HG03064 (cell line): ENCODE results near the gene KIR2DL3.
"Not testable (repeated sequence)": the region's sequence is repeated elsewhere in the genome, so short reads cannot be mapped to it uniquely, and the experiment has no call there.

Source experiments
- ATAC-seq: cut with Tn5 transposase; IDR thresholded peaks from one replicate; pipeline ENCODE4 v1.9.1; 2021; ENCODE audit warnings: low read depth; ENCODE audit not compliant: unreplicated experiment

Gene KIR2DL3

GRCh38 chr19:54738306-54738705 lies at the start of gene KIR2DL3:
KIR2DL3 (plus strand) TSS chr19:54738513; CDS start chr19:54738546, 33 bp downstream.
- not testable (repeated sequence) for ATAC-seq

- ATAC-seq = no peak
These were observed 46.6 kb upstream of the KIR2DL3 start for GRCh38 chr19:54691582-54692297.

DNA sequence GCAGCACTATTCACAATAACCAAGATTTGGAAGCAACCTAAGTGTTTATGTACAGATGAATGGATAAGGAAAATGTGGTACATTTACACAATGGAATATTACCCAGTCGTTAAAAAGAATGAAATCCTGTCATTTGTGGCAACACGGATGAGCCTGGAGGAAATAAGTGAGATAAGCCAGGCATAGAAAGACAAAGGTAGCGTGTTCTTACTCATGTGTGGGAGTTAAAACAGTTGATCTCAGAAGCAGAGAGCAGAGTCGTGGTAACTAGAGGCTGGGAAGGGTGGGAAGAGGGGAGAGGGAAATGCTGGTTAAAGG lies 46.1 kb upstream of the KIR2DL3 start:
- no peak for ATAC-seq

DNA sequence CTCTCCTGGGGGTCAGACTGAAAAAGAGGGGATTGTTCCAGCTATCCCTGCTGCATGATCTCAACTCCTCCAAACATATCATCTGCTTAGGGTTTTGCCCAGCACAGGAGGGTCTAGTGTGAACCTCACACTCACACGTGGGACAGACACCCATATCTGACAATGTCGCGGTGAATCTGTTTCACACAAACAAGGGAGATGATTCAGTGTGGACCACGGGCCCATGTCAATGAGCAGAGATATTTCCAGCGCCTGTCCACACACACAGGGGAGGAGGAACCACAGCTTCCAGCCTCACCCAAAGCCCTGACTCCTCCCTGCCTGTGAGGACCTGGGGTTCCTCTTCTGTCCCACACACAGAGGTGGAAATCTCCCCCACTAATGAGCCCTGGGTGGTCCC lies 43.7 kb upstream of the KIR2DL3 start:
- ATAC-seq = no peak

DNA sequence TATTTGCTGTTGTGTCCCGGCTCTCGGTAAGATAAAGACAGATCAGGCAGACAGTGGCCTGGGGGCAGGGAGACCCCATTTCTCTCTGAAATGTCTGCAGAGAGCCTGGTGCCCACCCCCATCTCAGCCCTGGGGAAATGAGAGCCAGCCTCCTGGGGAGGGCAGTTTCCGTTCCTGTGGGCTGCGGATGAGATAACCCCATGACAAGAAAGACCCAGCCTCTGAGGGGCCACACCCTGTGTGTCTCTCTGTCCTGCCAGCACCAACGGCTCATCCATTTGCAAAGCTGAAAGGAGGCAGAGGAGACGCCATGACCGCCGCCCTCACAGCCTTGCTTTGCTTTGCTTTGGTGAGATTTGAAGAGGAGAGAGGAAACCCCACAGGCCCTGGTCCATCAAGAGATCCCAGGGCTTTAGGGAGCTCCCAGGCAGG lies 42.2 kb upstream of the KIR2DL3 start:
- ATAC-seq = no peak

- no peak for ATAC-seq
These were observed 41.5 kb upstream of the KIR2DL3 start for GRCh38 chr19:54696766-54697165.

GRCh38 chr19:54697716-54698115 lies 40.6 kb upstream of the KIR2DL3 start:
- ATAC-seq = not testable (repeated sequence)

GRCh38 chr19:54704928-54705327 lies 33.4 kb upstream of the KIR2DL3 start:
- no peak for ATAC-seq

DNA sequence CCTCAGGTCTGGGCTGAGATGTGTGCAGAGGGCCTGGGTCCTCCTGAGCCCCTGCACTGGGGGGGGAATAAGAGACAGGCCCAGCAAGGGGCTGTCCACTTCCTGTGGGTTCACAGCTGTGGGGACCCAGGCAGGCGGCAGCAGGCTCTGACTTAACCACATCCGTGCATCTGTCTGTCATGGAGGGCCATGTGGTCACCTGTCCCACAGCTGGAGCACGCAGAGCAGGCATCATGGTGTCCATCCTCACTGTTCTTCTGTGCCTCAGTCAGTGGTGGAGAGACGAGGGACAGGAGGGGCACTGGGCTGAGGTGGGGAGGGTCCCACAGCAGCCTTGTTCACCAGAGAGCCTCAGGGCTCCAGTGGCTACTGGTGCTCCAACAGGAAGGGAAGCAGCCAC lies 30.4 kb upstream of the KIR2DL3 start:
- ATAC-seq = no peak

- ATAC-seq = no peak
These were observed 29.5 kb upstream of the KIR2DL3 start for GRCh38 chr19:54708781-54709180.

GRCh38 chr19:54709212-54709948 lies 28.9 kb upstream of the KIR2DL3 start:
- ATAC-seq = no peak

GRCh38 chr19:54709956-54710355 lies 28.4 kb upstream of the KIR2DL3 start:
- ATAC-seq = not testable (repeated sequence)

GRCh38 chr19:54724142-54724541 lies 14.2 kb upstream of the KIR2DL3 start, which contains the start of gene KIR3DL3:
KIR3DL3 (plus strand) TSS chr19:54724442; CDS start chr19:54724497, 55 bp downstream.
- no peak for ATAC-seq

DNA sequence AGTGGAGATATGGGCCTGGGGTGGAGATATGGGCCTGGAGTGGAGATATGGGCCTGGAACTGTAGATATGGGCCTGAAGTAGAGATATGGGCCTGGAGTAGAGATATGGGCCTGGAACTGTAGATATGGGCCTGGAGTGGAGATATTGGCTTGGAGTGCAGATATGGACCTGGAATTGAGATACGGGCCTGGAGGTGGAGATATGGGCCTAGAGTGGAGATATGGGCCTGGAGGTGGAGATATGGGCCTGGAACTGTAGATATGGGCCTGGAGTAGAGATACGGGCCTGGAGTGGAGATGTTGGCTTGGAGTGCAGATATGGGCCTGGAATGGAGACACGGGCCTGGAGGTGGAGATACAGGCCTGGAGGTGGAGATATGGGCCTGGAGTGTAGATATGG lies 13.7 kb upstream of the KIR2DL3 start:
- no peak for ATAC-seq

- ATAC-seq = no peak
These were observed 13.0 kb upstream of the KIR2DL3 start for GRCh38 chr19:54725321-54725720.

DNA sequence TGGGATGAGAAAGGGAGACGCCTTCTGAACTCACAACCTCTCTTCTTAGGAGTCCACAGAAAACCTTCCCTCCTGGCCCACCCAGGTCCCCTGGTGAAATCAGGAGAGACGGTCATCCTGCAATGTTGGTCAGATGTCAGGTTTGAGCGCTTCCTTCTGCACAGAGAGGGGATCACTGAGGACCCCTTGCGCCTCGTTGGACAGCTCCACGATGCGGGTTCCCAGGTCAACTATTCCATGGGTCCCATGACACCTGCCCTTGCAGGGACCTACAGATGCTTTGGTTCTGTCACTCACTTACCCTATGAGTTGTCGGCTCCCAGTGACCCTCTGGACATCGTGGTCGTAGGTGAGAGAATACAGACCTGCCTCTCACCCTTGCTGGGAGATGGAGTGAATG lies 10.8 kb upstream of the KIR2DL3 start:
- no peak for ATAC-seq

DNA sequence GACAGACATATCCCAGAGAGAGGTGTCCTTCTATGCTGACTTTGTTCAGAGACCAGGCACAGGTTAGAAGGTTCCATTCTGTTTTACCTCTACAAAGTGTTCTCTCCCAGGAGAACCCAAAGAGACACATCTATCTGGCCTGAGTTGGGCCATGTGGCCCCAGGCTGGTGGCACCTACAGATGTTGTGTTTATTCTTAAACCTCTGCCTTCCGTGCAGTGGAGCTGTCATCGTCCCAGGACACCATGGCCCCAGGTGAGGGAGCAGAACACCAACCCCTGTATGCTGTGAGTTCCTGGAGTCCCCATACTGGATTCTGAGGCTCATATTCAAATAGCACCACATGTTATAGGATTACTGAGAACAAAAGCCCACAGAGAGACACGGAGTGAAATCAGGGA lies 10.1 kb upstream of the KIR2DL3 start:
- no peak for ATAC-seq

GRCh38 chr19:54729416-54730188 lies 8.7 kb upstream of the KIR2DL3 start:
- ATAC-seq = no peak

GRCh38 chr19:54731191-54731590 lies 7.1 kb upstream of the KIR2DL3 start:
- ATAC-seq = no peak

DNA sequence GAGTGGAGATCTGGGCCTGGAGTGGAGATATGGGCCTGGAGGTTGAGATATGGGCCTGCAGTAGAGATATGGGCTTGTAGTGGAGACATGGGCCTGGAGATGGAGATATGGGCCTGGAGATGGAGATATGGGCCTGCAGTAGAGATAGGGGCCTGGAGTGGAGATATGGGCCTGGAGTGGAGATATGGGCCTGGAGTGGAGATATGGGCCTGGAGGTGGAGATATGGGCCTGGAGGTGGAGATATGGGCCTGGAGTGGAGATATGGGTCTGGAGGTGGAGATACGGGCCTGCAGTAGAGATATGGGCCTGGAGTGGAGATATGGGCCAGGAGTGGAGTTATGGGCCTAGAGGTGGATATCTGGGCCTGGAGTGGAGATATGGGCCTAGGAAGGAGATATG lies 402 bp downstream of the KIR2DL3 start:
- ATAC-seq = no peak
